K562 (cell line): ENCODE results near the gene ASIC1. TPM values are rescaled to one million over a fixed set of nuclear protein-coding genes. Genes with fewer than 3 reads are reported as not detected.

Experiments
- BCOR ChIP-seq: fragments of 450-650 bp; IDR thresholded peaks from 2 replicates; pipeline ENCODE4 v1.6.1; 2016
- CCAR2 ChIP-seq: fragments of 200-400 bp; formaldehyde crosslinking; IDR thresholded peaks from 2 replicates; pipeline ENCODE4 v1.6.1; 2017; ENCODE audit warnings: mild to moderate bottlenecking, low read depth, low read length
- DDX20 ChIP-seq: fragments of 450-650 bp; IDR thresholded peaks from 2 replicates; pipeline ENCODE4 v1.6.1; 2016; ENCODE audit warnings: missing genetic modification characterization, low read depth, mild to moderate bottlenecking, missing compliant biosample characterization, moderate library complexity
- LCOR ChIP-seq: sonication (generic); formaldehyde crosslinking; IDR thresholded peaks from 2 replicates; pipeline ENCODE4 v1.8.0; 2022; ENCODE audit warnings: mild to moderate bottlenecking, missing genetic modification reagents
- MCM5 ChIP-seq: fragments of 450-650 bp; IDR thresholded peaks from 2 replicates; pipeline ENCODE4 v1.6.1; 2016; ENCODE audit warnings: low read depth
- MECOM ChIP-seq: fragments of 250-450 bp; sonication (Bioruptor Pico); IDR thresholded peaks from 2 replicates; pipeline ENCODE4 v1.8.0; 2022; ENCODE audit warnings: inconsistent platforms
- NR2F6 ChIP-seq: fragments of 450-650 bp; formaldehyde crosslinking; IDR thresholded peaks from 2 replicates; pipeline ENCODE4 v1.4.0; 2020; ENCODE audit warnings: mild to moderate bottlenecking
- NR4A1 ChIP-seq, 2 experiments: fragments of 250-450 bp in 1 of 2; fragments of 450-650 bp in 1 of 2; sonication (Bioruptor Pico) in 1 of 2; IDR thresholded peaks; 2 replicates each; pipeline versions ENCODE4 v1.4.0 to v1.6.1; 2016 to 2020; ENCODE audit warnings: mild to moderate bottlenecking in 2 of 2, missing compliant biosample characterization in 1 of 2, missing genetic modification characterization in 1 of 2, moderate library complexity in 1 of 2
- RCOR1 ChIP-seq, 2 experiments: IDR thresholded peaks; 2 replicates each; pipeline ENCODE4 v1.6.1; 2012; ENCODE audit warnings: low read depth in 2 of 2, low read length in 2 of 2, borderline replicate concordance in 1 of 2, improper control_type of control experiment in 1 of 2
- THRAP3 ChIP-seq: fragments of 450-650 bp; IDR thresholded peaks from 2 replicates; pipeline ENCODE4 v1.6.1; 2016; ENCODE audit warnings: mild to moderate bottlenecking, inconsistent platforms, borderline replicate concordance
- TRIM24 ChIP-seq, 2 experiments: fragments of 450-650 bp; IDR thresholded peaks; 2 replicates each; pipeline ENCODE4 v1.6.1; 2016
- YBX1 ChIP-seq: fragments of 450-650 bp; IDR thresholded peaks from 2 replicates; pipeline ENCODE4 v1.7.1; 2016; ENCODE audit warnings: mild to moderate bottlenecking
- ZBTB7A ChIP-seq: IDR thresholded peaks from 2 replicates; pipeline ENCODE4 v1.6.1; 2011; ENCODE audit warnings: low read depth, mild to moderate bottlenecking, low read length, moderate library complexity, borderline replicate concordance; ENCODE audit not compliant: control insufficient read depth
- ZNF584 ChIP-seq: fragments of 200-800 bp; sonication (Bioruptor generic); IDR thresholded peaks from 2 replicates; pipeline ENCODE4 v1.6.1; 2016; ENCODE audit warnings: low read depth, mild to moderate bottlenecking, missing genetic modification characterization, missing compliant biosample characterization
- polyA plus RNA-seq, 8 experiments: library from polyadenylated mRNA; depleted of rRNA in 4 of 8; stranded (reverse) in 5 of 8; unstranded in 3 of 8; fragments of >200 nt; fragmentation: Nextera tagmentation in 2 of 8; fragmentation: Illumina TruSeq in 1 of 8; extraction: Ambion mirVana in 2 of 8; extraction: Trizol in 1 of 8; gene quantifications; 2 replicates each; pipeline versions ENCODE4 v1.2.1 to v1.2.3, GENCODE V29; 2011 to 2014; ENCODE audit warnings: inconsistent platforms in 1 of 8, missing spikeins in 1 of 8
- total RNA-seq, 7 experiments: library from RNA; depleted of rRNA in 6 of 7; stranded (reverse); fragments of >200 nt in 6 of 7; fragmentation: Illumina TruSeq in 2 of 7; extraction: Trizol in 2 of 7; gene quantifications; 2 replicates each; pipeline versions ENCODE4 v1.2.1 to v1.2.3, GENCODE V29; 2011 to 2021; ENCODE audit warnings: low replicate concordance in 1 of 7
- TF ChIP-seq, protein P1 (sequence below), 2 experiments: IDR thresholded peaks; 2 replicates each; pipeline ENCODE4 v1.6.1; 2012; ENCODE audit warnings: improper control_type of control experiment in 2 of 2, low read depth in 2 of 2, low read length in 2 of 2, borderline replicate concordance in 1 of 2
- TF ChIP-seq, protein P2 (sequence below): fragments of 250-450 bp; sonication (Bioruptor Pico); IDR thresholded peaks from 2 replicates; pipeline ENCODE4 v1.8.0; 2021; ENCODE audit warnings: borderline replicate concordance, mild to moderate bottlenecking, moderate library complexity; ENCODE audit not compliant: poor library complexity, severe bottlenecking
- TF ChIP-seq, protein P3 (sequence below): fragments of 450-650 bp; IDR thresholded peaks from 2 replicates; pipeline ENCODE4 v1.7.1; 2018; ENCODE audit warnings: mild to moderate bottlenecking, low read depth; ENCODE audit not compliant: partially characterized antibody

The ASIC1 gene
- total and polyA plus RNA-seq, 9 of the 15 experiments (the other 6 are each of a cell fraction or from before 2014, with no cell fraction given): 0.01 to 1.7 (median 0.45) TPM

DNA sequence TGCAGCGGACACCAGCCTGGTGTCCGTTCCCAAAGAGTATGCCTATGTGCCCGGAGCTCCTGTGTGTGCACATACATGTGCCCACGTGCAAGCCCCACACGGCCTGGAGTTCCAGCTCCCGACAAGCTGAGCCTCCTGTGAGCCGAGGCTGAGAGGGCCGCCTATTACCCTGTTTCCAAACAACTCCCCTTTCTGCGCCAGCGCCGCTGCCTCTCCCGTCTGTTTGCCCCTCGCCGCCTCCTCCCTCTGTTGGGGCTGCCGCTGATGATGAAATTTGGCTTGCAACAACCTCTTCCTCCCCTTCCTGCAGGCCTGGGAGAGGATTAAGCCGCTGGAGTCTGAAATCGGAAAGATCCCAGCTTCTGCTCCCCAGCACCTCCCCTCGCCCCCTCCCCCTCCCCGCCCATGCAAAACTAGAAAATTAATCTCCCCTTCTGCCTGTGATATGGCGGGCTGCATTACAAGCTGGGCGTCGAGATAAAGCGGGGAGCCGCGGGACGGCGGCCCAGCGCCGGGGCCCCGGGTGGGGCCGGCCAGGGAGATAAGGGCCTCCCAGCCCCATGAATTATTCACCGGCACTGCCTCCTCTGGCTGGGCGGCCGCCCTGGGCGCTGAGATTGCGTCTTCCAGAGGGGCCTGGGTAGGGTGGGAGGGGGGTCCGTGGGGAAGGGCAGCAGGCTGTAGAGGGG lies 6.8 kb upstream of the ASIC1 start (continued):
- TF ChIP-seq, protein P1, sequence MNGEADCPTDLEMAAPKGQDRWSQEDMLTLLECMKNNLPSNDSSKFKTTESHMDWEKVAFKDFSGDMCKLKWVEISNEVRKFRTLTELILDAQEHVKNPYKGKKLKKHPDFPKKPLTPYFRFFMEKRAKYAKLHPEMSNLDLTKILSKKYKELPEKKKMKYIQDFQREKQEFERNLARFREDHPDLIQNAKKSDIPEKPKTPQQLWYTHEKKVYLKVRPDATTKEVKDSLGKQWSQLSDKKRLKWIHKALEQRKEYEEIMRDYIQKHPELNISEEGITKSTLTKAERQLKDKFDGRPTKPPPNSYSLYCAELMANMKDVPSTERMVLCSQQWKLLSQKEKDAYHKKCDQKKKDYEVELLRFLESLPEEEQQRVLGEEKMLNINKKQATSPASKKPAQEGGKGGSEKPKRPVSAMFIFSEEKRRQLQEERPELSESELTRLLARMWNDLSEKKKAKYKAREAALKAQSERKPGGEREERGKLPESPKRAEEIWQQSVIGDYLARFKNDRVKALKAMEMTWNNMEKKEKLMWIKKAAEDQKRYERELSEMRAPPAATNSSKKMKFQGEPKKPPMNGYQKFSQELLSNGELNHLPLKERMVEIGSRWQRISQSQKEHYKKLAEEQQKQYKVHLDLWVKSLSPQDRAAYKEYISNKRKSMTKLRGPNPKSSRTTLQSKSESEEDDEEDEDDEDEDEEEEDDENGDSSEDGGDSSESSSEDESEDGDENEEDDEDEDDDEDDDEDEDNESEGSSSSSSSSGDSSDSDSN (IDR thresholded peaks at IDR 0.05; ENCODE audit: borderline replicate concordance in 1 of 2, low read depth in 2 of 2, low read length in 2 of 2): peak; percentile 28 to 66; a peak in 1 of 4 replicates
- TF ChIP-seq, protein P2, sequence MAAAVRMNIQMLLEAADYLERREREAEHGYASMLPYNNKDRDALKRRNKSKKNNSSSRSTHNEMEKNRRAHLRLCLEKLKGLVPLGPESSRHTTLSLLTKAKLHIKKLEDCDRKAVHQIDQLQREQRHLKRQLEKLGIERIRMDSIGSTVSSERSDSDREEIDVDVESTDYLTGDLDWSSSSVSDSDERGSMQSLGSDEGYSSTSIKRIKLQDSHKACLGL (CRISPR knock-in tag): no peak
- no peak for TF ChIP-seq THRAP3
- peak; percentile 85 for TF ChIP-seq ZNF584
- peak; percentile 49; the same call in 1 of the 2 replicates for TF ChIP-seq LCOR (CRISPR knock-in tag)
- TF ChIP-seq BCOR: peak; percentile 78
- peak; percentile 87 for TF ChIP-seq ZBTB7A
- no peak for TF ChIP-seq CCAR2
- TF ChIP-seq, protein P3, sequence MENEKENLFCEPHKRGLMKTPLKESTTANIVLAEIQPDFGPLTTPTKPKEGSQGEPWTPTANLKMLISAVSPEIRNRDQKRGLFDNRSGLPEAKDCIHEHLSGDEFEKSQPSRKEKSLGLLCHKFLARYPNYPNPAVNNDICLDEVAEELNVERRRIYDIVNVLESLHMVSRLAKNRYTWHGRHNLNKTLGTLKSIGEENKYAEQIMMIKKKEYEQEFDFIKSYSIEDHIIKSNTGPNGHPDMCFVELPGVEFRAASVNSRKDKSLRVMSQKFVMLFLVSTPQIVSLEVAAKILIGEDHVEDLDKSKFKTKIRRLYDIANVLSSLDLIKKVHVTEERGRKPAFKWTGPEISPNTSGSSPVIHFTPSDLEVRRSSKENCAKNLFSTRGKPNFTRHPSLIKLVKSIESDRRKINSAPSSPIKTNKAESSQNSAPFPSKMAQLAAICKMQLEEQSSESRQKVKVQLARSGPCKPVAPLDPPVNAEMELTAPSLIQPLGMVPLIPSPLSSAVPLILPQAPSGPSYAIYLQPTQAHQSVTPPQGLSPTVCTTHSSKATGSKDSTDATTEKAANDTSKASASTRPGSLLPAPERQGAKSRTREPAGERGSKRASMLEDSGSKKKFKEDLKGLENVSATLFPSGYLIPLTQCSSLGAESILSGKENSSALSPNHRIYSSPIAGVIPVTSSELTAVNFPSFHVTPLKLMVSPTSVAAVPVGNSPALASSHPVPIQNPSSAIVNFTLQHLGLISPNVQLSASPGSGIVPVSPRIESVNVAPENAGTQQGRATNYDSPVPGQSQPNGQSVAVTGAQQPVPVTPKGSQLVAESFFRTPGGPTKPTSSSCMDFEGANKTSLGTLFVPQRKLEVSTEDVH: no peak
- peak; percentile 96 to 99 for TF ChIP-seq RCOR1 (IDR thresholded peaks at IDR 0.05; ENCODE audit: borderline replicate concordance in 1 of 2, low read depth in 2 of 2, low read length in 2 of 2)
- no peak for TF ChIP-seq DDX20 (tag)
- TF ChIP-seq YBX1: no peak
- no peak for TF ChIP-seq NR2F6 (CRISPR knock-in tag)
- no peak for TF ChIP-seq NR4A1 (CRISPR knock-in tag; IDR thresholded peaks at IDR 0.05)
- TF ChIP-seq NR4A1 (tag; IDR thresholded peaks at IDR 0.05): no peak
- TF ChIP-seq MCM5: no peak
- TF ChIP-seq MECOM (CRISPR knock-in tag): no peak
- peak; percentile 75 to 87 for TF ChIP-seq TRIM24 (IDR thresholded peaks at IDR 0.05)
